ENCODE measurements around the gene SNU13.

The SNU13 gene

DNA sequence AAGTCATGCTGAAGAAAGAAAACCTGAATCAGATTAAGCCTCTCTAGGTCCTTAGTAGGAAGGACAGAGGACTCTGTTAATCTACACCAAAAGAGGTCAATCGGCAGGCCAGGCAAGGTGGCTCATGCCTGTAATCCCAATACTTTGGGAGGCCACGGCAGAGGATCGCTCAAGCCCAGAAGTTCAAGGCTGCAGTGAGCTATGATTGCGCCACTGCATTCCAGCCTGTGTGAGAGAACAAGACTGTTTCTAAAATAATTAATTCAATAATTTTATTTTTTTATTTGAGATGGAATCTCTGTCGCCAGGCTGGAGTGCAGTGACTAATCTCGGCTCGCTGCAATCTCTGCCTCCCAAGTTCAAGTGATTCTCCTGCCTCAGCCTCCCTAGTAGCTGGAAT lies 63.1 kb downstream of the SNU13 start:
- TF ChIP-seq GATA3 (IDR thresholded peaks at IDR 0.05; ENCODE audit: low read depth, low read length) (no peak), GATA2 (IDR thresholded peaks at IDR 0.05; ENCODE audit: low read depth, low read length) (no peak)
